ENCODE data around the gene PLA2G2C.

DNA sequence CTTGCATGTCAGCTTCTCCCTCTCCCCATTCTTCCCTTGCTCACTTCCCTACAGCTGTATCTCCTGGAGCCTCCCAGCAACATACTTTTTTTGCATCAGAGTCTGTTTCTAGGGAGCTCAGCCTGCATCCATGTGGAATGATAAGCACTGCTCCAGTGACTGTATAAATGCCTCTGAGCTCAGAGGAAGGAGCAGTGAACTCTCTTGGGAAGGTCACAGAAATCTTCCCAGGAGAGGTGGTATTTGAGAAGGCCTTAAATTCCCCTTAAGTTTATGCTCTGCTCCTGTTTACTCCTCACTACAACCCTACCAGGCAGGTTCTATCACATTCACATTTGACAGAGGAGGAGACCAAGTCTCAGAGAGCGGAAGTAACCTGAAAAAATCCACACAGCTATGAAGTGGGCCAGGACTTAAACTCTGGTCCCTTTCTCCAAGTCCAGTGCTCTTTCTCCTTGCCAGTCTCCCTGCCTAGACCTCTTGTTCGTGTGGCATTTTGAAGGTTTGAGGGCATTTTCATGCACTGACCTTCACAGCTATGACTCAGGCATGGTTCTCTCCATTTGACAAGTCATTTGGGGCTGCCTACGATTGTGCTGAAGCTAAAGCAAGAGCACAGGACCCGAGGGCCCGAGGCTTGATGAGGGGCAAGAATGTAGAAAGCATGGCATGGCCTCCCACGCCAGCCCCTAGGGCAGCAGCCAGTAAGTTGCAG is 6.0 kb downstream of the PLA2G2C start:
- TF ChIP-seq, protein P1, sequence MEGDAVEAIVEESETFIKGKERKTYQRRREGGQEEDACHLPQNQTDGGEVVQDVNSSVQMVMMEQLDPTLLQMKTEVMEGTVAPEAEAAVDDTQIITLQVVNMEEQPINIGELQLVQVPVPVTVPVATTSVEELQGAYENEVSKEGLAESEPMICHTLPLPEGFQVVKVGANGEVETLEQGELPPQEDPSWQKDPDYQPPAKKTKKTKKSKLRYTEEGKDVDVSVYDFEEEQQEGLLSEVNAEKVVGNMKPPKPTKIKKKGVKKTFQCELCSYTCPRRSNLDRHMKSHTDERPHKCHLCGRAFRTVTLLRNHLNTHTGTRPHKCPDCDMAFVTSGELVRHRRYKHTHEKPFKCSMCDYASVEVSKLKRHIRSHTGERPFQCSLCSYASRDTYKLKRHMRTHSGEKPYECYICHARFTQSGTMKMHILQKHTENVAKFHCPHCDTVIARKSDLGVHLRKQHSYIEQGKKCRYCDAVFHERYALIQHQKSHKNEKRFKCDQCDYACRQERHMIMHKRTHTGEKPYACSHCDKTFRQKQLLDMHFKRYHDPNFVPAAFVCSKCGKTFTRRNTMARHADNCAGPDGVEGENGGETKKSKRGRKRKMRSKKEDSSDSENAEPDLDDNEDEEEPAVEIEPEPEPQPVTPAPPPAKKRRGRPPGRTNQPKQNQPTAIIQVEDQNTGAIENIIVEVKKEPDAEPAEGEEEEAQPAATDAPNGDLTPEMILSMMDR (conservative IDR thresholded peaks at IDR 0.05 in 1 of 2, IDR thresholded peaks at IDR 0.05 in 1 of 2; ENCODE audit: extremely low read depth in 1 of 2, insufficient read depth in 1 of 2, low read depth in 1 of 2, low read length in 2 of 2): no peak
- TF ChIP-seq EZH2 (IDR thresholded peaks at IDR 0.05; ENCODE audit: borderline replicate concordance, low read length): no peak
